Uterus (tissue), 4 donors: ENCODE results near the gene ZCCHC7. TPM values are rescaled to one million over a fixed set of nuclear protein-coding genes. Genes with fewer than 3 reads are reported as not detected.
"Not testable (repeated sequence)": the region's sequence is repeated elsewhere in the genome, so short reads cannot be mapped to it uniquely, and the experiment has no call there.

Experiments
- DNase-seq, 2 donors: peaks; one replicate each; pipeline ENCODE4 v3.0.0-alpha.2; 2019 to 2020
- H3K27ac ChIP-seq, 2 donors: fragments of 200-600 bp; sonication (generic); 1 replicate in 1 of 2; 2 replicates in 1 of 2; pipeline ENCODE4 v1.5.1; 2016 to 2018
- H3K27me3 ChIP-seq, 2 donors: fragments of 200-600 bp; sonication (generic); one replicate each; pipeline ENCODE4 v1.5.1; 2018 to 2019; ENCODE audit warnings: control low read depth in 1 of 2
- H3K36me3 ChIP-seq, 2 donors: fragments of 200-600 bp; sonication (generic); one replicate each; pipeline ENCODE4 v1.5.1; 2019; ENCODE audit warnings: control low read depth in 1 of 2
- H3K4me1 ChIP-seq, 2 donors: fragments of 200-600 bp; sonication (generic); one replicate each; pipeline ENCODE4 v1.5.1; 2018 to 2019; ENCODE audit warnings: control low read depth in 1 of 2
- H3K4me3 ChIP-seq, 2 donors: fragments of 200-600 bp; sonication (generic); 1 replicate in 1 of 2; 2 replicates in 1 of 2; pipeline ENCODE4 v1.5.1; 2018 to 2019; ENCODE audit warnings: mild to moderate bottlenecking in 1 of 2
- H3K9me3 ChIP-seq, 2 donors: fragments of 200-600 bp; sonication (generic); one replicate each; pipeline ENCODE4 v1.5.1; 2019; ENCODE audit warnings: control low read depth in 1 of 2
- POLR2A ChIP-seq, 2 donors: fragments of 450-650 bp; IDR thresholded peaks; one replicate each; pipeline ENCODE4 v1.6.1; 2016; ENCODE audit warnings: antibody characterized with exemption in 2 of 2, mild to moderate bottlenecking in 1 of 2, moderate library complexity in 1 of 2
- intact Hi-C: fragments of 100-400 bp; cut with DNase I; formaldehyde crosslinking; loops from one replicate; pipeline ENCODE4 v1.15.1; 2023; ENCODE audit warnings: low total_unique reads
- total RNA-seq, 4 donors: library from RNA; depleted of rRNA in 3 of 4; stranded (reverse); fragments of >200 nt in 3 of 4; gene quantifications; one replicate each; pipeline versions ENCODE4 v1.1.0 to v1.2.4, GENCODE V29; 2014 to 2023
- TF ChIP-seq, protein P1 (sequence below), 4 experiments: fragments of 200-600 bp in 2 of 4; fragments of 450-650 bp in 2 of 4; sonication (generic) in 2 of 4; IDR thresholded peaks; one replicate each; pipeline ENCODE4 v1.5.1; 2016 to 2019; ENCODE audit warnings: antibody characterized with exemption in 4 of 4, mild to moderate bottlenecking in 2 of 4, moderate library complexity in 1 of 4
- donor health status: DM: yes; HTN: yes; CAD: no.

ZCCHC7 gene
- total RNA-seq, result 10 to 100 TPM; 15.6 to 37.4 (median 30.2) TPM

DNA sequence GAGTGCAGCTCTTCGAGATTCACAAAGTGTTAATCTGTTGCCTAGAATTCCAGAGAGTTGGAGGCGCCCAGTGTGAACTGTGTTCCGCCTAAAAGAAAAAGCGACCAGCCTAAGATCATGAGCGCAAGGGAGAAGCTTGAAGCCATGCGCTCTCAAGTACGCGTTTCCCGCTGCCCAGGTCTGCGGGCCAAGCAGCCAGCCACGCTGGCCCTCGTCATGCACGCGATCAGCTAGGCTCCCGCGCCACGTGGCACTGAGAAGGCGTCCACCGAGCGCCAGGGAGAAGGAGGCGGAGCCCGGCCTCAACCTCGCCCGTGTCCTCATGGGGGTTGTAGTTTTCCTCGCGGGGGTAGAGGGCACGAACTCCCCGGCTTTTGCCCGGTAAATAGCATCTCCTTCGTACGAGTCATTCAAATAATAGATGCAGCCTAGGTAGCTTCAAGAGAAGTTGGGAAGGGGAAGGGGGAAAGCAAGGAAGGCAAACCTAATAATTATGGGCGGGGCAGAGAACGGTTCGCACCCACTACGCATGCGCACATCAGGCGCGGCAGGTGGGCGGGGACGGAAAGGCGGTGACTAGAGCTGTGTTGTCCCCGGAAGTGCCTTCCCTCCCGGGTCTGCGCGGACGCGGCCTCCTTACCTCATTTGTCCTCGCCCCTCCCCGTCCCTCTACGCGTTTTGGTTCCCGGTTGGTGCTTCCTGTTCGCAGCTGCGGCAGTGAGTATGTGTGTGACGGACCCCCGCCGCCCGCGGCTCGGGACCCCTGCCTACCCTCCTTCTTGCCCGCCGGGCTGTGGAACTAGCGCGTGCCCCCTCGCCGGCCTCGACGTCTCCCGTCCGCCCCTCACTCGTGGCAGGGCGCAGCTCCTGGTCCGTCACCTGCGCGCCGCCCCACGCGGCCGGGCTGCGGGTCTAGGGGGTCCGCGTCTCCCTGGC, at the start of gene ZCCHC7:
TSS of gene ZCCHC7 (plus strand) at position 668 of the 936 bp plus-strand sequence.
- TF ChIP-seq, protein P1, sequence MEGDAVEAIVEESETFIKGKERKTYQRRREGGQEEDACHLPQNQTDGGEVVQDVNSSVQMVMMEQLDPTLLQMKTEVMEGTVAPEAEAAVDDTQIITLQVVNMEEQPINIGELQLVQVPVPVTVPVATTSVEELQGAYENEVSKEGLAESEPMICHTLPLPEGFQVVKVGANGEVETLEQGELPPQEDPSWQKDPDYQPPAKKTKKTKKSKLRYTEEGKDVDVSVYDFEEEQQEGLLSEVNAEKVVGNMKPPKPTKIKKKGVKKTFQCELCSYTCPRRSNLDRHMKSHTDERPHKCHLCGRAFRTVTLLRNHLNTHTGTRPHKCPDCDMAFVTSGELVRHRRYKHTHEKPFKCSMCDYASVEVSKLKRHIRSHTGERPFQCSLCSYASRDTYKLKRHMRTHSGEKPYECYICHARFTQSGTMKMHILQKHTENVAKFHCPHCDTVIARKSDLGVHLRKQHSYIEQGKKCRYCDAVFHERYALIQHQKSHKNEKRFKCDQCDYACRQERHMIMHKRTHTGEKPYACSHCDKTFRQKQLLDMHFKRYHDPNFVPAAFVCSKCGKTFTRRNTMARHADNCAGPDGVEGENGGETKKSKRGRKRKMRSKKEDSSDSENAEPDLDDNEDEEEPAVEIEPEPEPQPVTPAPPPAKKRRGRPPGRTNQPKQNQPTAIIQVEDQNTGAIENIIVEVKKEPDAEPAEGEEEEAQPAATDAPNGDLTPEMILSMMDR (IDR thresholded peaks at IDR 0.05), result no peak
- peak; percentile 82 to 88 for TF ChIP-seq POLR2A (IDR thresholded peaks at IDR 0.05)
- Histone ChIP-seq H3K27me3 (no peaks in the 10 kb centered on the region), H3K9me3 (no peaks in the 10 kb centered on the region), H3K27ac (peak within 1 kb of the TSS; percentile 91), H3K4me3 (peak within 1 kb of the TSS; percentile 79 to 90), H3K36me3 (no peaks in the 10 kb centered on the region), H3K4me1 (no peaks in the 10 kb centered on the region)
- intact Hi-C loops, result no loop called here
- peak; percentile 95 to 96 for DNase-seq

DNA sequence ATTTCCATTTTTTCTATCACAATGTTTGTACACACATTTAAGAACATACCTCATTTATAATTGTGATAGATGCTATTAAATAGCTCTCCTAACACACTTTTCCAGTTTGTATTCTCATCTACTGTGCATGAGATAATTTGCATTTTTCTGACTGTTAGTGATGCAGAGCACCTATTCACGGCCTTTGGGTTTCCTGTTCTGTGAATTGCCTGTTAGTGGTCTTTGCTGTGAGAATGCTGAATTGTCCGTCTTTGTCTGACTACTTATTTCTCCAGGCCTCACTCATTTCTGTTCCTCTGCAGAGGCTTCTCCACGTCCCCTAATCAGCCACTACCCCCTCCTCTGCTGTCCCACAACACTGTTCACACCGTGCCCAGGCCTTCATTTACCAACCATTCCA, 45.6 kb upstream of the ZCCHC7 start:
- intact Hi-C loops, H3K4me1 ChIP-seq, H3K27me3 ChIP-seq, H3K4me3 ChIP-seq, H3K36me3 ChIP-seq, H3K9me3 ChIP-seq, H3K27ac ChIP-seq, DNase-seq: not testable (repeated sequence)

DNA sequence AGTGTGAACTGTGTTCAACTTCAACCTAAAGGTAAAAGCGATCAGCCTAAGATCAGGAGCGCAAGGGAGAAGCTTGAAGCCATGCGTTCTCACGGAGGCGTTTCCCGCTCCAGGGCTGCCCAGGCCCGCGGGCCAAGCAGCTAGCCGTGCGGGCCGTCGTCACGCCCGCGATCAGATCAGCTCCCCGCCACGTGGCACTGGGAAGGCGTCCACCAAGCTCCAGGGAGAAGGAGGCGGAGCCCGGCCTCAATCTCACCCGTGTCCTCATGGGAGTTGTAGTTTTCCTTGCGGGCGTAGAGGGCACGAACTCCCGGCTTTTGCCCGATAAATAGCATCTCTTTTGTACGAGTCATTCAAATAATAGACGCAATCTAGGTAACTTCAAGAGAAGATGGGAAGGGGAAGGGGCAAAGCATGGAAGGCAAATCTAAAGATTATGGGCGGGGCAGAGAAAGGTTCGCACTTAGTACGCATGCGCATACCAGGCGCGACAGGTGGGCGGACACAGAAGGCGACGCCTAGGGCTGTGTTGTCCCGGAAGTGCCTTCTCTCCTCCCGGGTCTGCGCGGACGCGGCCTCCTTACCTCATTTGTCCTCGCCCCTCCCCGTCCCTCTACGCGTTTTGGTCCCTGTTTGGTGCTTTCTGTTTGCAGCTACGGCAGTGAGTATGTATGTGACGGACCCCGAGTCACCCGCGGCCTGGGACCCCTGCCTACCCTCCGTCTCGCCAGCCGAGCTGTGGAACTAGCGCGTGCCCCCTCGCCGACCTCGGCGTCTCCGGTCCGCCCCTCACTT, 40.8 kb upstream of the ZCCHC7 start:
- H3K27ac ChIP-seq, result peak overlapping the region; percentile 84 to 86
- TF ChIP-seq, protein P1 (IDR thresholded peaks at IDR 0.05), result peak in 1 of 4 experiments; percentile 18
- TF ChIP-seq POLR2A (IDR thresholded peaks at IDR 0.05), result peak; percentile 57 to 72
- H3K9me3 ChIP-seq, result no peaks in the 10 kb centered on the region
- DNase-seq, result peak; percentile 88 to 90
- peak overlapping the region; percentile 65 to 84 for H3K4me3 ChIP-seq
- H3K4me1 ChIP-seq, result peaks cover 0 to 3% of the 10 kb centered on the region in 2 donors
- no peaks in the 10 kb centered on the region for H3K27me3 ChIP-seq
- H3K36me3 ChIP-seq, result no peaks in the 10 kb centered on the region
- intact Hi-C loops, result no loop called here

DNA sequence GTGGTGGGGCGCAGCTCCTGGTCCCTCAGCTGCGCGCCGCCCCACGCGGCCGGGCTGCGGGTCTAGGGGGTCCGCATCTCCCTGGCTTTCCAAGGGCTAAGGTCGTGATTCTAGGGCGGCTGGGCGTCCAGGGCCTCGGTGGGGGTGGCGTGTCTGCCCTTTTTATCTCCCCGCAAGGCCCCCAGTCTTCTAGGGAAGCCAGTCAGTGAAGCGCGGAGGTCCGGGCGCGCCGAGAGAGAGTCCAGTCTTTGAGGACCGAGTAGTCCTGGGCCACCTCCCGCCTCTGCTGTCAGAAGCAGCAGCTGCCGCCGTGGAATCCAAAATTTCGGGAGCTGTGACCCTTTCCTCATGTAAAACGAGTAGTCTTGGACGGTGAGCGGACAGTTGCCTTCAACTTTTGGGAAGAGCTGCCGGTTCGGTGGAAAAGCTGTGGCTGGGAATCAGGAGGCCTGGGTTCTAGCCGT, 40.2 kb upstream of the ZCCHC7 start:
- intact Hi-C loops, H3K4me1 ChIP-seq, H3K36me3 ChIP-seq, H3K27me3 ChIP-seq, H3K9me3 ChIP-seq: not testable (repeated sequence)
- H3K27ac ChIP-seq, result peak overlapping the region; percentile 84 to 86
- DNase-seq, result peak in 1 of 2 donors; percentile 21
- peak overlapping the region; percentile 65 to 84 for H3K4me3 ChIP-seq

DNA sequence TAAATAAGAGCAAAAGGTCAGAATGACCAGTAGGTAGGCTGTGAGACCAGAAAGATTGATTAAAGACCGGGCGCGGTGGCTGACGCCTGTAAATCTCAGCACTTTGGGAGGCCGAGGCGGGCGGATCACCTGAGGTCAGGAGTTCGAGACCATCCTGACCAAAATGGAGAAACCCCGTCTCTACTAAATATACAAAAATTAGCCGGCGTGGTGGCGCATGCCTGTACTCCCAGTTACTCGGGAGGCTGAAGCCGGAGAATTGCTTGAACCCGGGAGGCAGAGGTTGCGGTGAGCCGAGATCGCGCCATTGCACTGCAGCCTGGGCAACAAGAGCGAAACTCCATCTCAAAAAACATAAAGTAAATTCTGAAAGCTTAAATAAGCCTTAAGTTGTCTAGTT, 38.9 kb upstream of the ZCCHC7 start:
- H3K4me1 ChIP-seq, DNase-seq, H3K27ac ChIP-seq, intact Hi-C loops, H3K4me3 ChIP-seq, H3K9me3 ChIP-seq, H3K27me3 ChIP-seq, H3K36me3 ChIP-seq: not testable (repeated sequence)

DNA sequence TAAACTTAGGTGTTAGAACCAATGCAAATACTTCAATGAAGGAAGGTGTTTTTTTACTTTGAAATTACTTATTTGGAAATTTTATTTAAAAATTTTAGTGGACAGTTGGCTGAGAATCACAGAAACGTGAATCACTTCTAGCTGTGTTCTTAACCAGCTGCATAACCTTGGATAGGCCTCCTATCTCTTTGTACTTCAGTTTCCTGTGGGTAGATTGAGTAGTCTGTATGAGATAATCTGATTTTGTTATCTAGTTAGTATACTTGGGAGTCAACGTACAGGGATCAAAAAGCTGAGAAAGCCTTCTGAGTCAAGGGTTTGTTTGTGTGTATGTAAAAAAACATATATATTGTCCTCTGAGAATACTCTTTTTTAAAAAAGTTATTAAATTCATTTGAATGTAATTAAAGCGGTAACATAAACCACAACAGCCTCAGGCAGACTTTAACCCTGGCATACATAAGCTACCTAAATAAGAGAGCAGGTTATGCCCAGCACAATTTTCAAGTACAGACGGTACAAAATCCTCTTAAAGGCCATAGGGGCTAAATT, 38.1 kb upstream of the ZCCHC7 start:
- TF ChIP-seq POLR2A (IDR thresholded peaks at IDR 0.05), result no peak
- TF ChIP-seq, protein P1 (IDR thresholded peaks at IDR 0.05), result no peak
- Histone ChIP-seq H3K4me1 (peaks cover 0 to 3% of the 10 kb centered on the region in 2 donors), H3K36me3 (no peaks in the 10 kb centered on the region), H3K9me3 (no peaks in the 10 kb centered on the region), H3K4me3 (no peak overlapping the region), H3K27me3 (no peaks in the 10 kb centered on the region), H3K27ac (no peak overlapping the region)
- no peak for DNase-seq
- intact Hi-C loops, result no loop called here
